Progenitor cell of endocrine pancreas (in vitro differentiated cells): ENCODE data around the gene EDNRB. TPM values are rescaled to one million over a fixed set of nuclear protein-coding genes. Genes with fewer than 3 reads are reported as not detected.

Source experiments
- DNase-seq: peaks from one replicate; pipeline ENCODE4 v3.0.0; 2021; ENCODE audit warnings: low spot score; ENCODE audit not compliant: unreplicated experiment
- H3K27ac Mint-ChIP-seq: 2 replicates; pipeline ENCODE4 v1.8.0; 2021; ENCODE audit warnings: mild to moderate bottlenecking, moderate library complexity, mixed read lengths
- H3K27me3 Mint-ChIP-seq: 2 replicates; pipeline ENCODE4 v1.8.0; 2021; ENCODE audit warnings: mixed read lengths
- H3K36me3 Mint-ChIP-seq: 2 replicates; pipeline ENCODE4 v1.8.0; 2022; ENCODE audit warnings: mixed read lengths; ENCODE audit not compliant: insufficient read depth
- H3K4me1 Mint-ChIP-seq: 2 replicates; pipeline ENCODE4 v1.8.0; 2021; ENCODE audit warnings: low read depth, mixed read lengths
- H3K4me3 Mint-ChIP-seq: 2 replicates; pipeline ENCODE4 v1.8.0; 2021; ENCODE audit warnings: low read depth, mild to moderate bottlenecking, moderate library complexity, mixed read lengths
- H3K9me3 Mint-ChIP-seq: 2 replicates; pipeline ENCODE4 v1.8.0; 2021; ENCODE audit warnings: low read depth, mixed read lengths
- total RNA-seq: library from RNA; stranded (reverse); gene quantifications from 2 replicates; pipeline ENCODE4 v1.2.1, GENCODE V29; 2021
- TF ChIP-seq, protein P1 (sequence below): fragments of 200-600 bp; sonication (generic); IDR thresholded peaks from one replicate; pipeline ENCODE4 v1.5.0; 2021; ENCODE audit warnings: antibody characterized with exemption, mild to moderate bottlenecking; ENCODE audit not compliant: unreplicated experiment

Gene EDNRB
- total RNA-seq, 1 donor from 2014 or later, result 1.0 TPM

DNA sequence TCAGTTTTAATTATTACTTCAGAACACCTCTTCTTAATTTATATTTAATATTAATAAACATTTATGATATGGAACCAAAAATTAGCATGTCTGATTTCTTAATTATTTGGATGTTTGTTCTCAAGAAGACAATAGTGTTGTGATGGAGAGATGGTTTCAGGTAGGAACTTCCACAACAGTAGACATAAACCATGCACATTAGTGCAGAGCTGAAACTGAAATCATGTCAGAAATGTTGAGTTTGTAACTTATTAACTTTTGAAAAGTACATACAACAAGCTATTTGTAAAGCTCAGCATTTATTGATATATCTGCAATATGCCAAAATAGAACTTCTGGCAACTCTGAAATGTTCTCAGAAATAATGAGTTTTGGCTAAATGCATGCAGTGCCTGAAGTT lies 11.8 kb upstream of the EDNRB start:
- Mint-ChIP-seq H3K27me3 (no peaks in the 10 kb centered on the region), H3K4me1 (no peaks in the 10 kb centered on the region), H3K9me3 (no peaks in the 10 kb centered on the region), H3K36me3 (no peaks in the 10 kb centered on the region), H3K4me3 (no peak overlapping the region), H3K27ac (no peak overlapping the region)
- TF ChIP-seq, protein P1, sequence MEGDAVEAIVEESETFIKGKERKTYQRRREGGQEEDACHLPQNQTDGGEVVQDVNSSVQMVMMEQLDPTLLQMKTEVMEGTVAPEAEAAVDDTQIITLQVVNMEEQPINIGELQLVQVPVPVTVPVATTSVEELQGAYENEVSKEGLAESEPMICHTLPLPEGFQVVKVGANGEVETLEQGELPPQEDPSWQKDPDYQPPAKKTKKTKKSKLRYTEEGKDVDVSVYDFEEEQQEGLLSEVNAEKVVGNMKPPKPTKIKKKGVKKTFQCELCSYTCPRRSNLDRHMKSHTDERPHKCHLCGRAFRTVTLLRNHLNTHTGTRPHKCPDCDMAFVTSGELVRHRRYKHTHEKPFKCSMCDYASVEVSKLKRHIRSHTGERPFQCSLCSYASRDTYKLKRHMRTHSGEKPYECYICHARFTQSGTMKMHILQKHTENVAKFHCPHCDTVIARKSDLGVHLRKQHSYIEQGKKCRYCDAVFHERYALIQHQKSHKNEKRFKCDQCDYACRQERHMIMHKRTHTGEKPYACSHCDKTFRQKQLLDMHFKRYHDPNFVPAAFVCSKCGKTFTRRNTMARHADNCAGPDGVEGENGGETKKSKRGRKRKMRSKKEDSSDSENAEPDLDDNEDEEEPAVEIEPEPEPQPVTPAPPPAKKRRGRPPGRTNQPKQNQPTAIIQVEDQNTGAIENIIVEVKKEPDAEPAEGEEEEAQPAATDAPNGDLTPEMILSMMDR, result no peak
- no peak for DNase-seq

GRCh38 chr13:77928909-77929308 lies 10.3 kb upstream of the EDNRB start:
- Mint-ChIP-seq H3K4me3 (no peak overlapping the region), H3K27me3 (no peaks in the 10 kb centered on the region), H3K9me3 (no peaks in the 10 kb centered on the region), H3K4me1 (no peaks in the 10 kb centered on the region), H3K27ac (no peak overlapping the region), H3K36me3 (no peaks in the 10 kb centered on the region)
- TF ChIP-seq, protein P1, result no peak
- no peak for DNase-seq

- no peaks in the 10 kb centered on the region for H3K4me1 Mint-ChIP-seq
- no peak overlapping the region for H3K4me3 Mint-ChIP-seq
- no peak for DNase-seq
- peaks cover 3% of the 10 kb centered on the region for H3K27me3 Mint-ChIP-seq
- no peak overlapping the region for H3K27ac Mint-ChIP-seq
- TF ChIP-seq, protein P1, result no peak
- no peaks in the 10 kb centered on the region for H3K36me3 Mint-ChIP-seq
- H3K9me3 Mint-ChIP-seq, result no peaks in the 10 kb centered on the region
Measured at GRCh38 chr13:77925616-77926015, 7.0 kb upstream of the EDNRB start.

DNA sequence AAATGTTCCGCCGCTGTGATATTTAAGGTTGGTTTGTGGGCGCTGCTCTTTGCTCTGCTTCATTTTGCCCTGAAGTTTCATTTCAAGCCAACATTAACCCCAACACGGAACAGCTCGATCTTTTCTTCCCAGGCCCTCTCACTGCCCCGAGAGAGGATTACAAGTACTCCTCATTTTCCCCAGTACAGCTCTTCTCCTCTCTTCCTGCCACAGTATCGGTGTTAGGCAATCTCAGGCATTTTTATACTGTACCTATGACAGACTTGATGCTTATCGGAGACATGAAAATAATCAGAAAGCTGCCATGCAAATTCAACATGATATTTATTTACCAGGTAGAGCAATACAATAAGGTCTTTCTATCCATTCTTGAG lies 1.3 kb upstream of the EDNRB start:
- no peak overlapping the region for H3K4me3 Mint-ChIP-seq
- no peaks in the 10 kb centered on the region for H3K36me3 Mint-ChIP-seq
- TF ChIP-seq, protein P1, result no peak
- no peak overlapping the region for H3K27ac Mint-ChIP-seq
- H3K9me3 Mint-ChIP-seq, result no peaks in the 10 kb centered on the region
- H3K27me3 Mint-ChIP-seq, result peaks cover 20% of the 10 kb centered on the region
- no peaks in the 10 kb centered on the region for H3K4me1 Mint-ChIP-seq
- no peak for DNase-seq

GRCh38 chr13:77919246-77919920 lies 752 bp upstream of the EDNRB start:
- TF ChIP-seq, protein P1, result no peak
- H3K36me3 Mint-ChIP-seq, result no peaks in the 10 kb centered on the region
- no peak for DNase-seq
- H3K27me3 Mint-ChIP-seq, result peaks cover 20% of the 10 kb centered on the region
- no peak overlapping the region for H3K27ac Mint-ChIP-seq
- no peak overlapping the region for H3K4me3 Mint-ChIP-seq
- H3K9me3 Mint-ChIP-seq, result no peaks in the 10 kb centered on the region
- no peaks in the 10 kb centered on the region for H3K4me1 Mint-ChIP-seq
